Activated CD8-positive, alpha-beta memory T cell treated with anti-CD3 and anti-CD28 coated beads, Interleukin-2, amount 10 ng/mL, durations not matched to agents 7 days and 5 days (primary cell): ENCODE measurements around the gene ANKHD1. TPM values are rescaled to one million over a fixed set of nuclear protein-coding genes. Genes with fewer than 3 reads are reported as not detected.

Experiments
- ATAC-seq: fragments of 150-1000 bp; cut with Tn5 transposase; one replicate; pipeline ENCODE4 v1.10.0; 2021; ENCODE audit warnings: moderate library complexity
- CTCF ChIA-PET: fragments of 350-600 bp; sonication (Branson Sonifier 250); formaldehyde crosslinking; loops from one replicate; lab custom pipeline; 2021; ENCODE audit warnings: antibody characterized with exemption; lab: Charles Lee
- DNase-seq: peaks from one replicate; pipeline ENCODE4 v3.0.0-alpha.2; 2020
- H3K27ac Mint-ChIP-seq: one replicate; pipeline ENCODE4 v1.8.0; 2021; ENCODE audit warnings: mild to moderate bottlenecking, mixed read lengths
- H3K27me3 Mint-ChIP-seq: one replicate; pipeline ENCODE4 v1.8.0; 2021; ENCODE audit warnings: mixed read lengths
- H3K36me3 Mint-ChIP-seq: one replicate; pipeline ENCODE4 v1.8.0; 2021; ENCODE audit warnings: mild to moderate bottlenecking, mixed read lengths
- H3K4me1 Mint-ChIP-seq: one replicate; pipeline ENCODE4 v1.8.0; 2021; ENCODE audit warnings: mixed read lengths
- H3K4me3 Mint-ChIP-seq: one replicate; pipeline ENCODE4 v1.8.0; 2021; ENCODE audit warnings: mild to moderate bottlenecking, moderate library complexity, mixed read lengths
- H3K9me3 Mint-ChIP-seq: one replicate; pipeline ENCODE4 v1.8.0; 2022; ENCODE audit warnings: low read depth, mixed read lengths
- total RNA-seq, 2 experiments: library from RNA; stranded (reverse); gene quantifications; one replicate each; pipeline ENCODE4 v1.2.3, GENCODE V29; 2021

The ANKHD1 gene, protein sequence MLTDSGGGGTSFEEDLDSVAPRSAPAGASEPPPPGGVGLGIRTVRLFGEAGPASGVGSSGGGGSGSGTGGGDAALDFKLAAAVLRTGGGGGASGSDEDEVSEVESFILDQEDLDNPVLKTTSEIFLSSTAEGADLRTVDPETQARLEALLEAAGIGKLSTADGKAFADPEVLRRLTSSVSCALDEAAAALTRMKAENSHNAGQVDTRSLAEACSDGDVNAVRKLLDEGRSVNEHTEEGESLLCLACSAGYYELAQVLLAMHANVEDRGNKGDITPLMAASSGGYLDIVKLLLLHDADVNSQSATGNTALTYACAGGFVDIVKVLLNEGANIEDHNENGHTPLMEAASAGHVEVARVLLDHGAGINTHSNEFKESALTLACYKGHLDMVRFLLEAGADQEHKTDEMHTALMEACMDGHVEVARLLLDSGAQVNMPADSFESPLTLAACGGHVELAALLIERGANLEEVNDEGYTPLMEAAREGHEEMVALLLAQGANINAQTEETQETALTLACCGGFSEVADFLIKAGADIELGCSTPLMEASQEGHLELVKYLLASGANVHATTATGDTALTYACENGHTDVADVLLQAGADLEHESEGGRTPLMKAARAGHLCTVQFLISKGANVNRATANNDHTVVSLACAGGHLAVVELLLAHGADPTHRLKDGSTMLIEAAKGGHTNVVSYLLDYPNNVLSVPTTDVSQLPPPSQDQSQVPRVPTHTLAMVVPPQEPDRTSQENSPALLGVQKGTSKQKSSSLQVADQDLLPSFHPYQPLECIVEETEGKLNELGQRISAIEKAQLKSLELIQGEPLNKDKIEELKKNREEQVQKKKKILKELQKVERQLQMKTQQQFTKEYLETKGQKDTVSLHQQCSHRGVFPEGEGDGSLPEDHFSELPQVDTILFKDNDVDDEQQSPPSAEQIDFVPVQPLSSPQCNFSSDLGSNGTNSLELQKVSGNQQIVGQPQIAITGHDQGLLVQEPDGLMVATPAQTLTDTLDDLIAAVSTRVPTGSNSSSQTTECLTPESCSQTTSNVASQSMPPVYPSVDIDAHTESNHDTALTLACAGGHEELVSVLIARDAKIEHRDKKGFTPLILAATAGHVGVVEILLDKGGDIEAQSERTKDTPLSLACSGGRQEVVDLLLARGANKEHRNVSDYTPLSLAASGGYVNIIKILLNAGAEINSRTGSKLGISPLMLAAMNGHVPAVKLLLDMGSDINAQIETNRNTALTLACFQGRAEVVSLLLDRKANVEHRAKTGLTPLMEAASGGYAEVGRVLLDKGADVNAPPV (N-terminal part only)
- total RNA-seq = 100 to 1,000 TPM; 111 to 124 TPM

GRCh38 chr5:140401362-140402257 is at the start of gene ANKHD1:
Gene ANKHD1, plus strand, starts transcription at chr5:140401833. Its CDS starts 135 bp downstream, at chr5:140401968.
- peaks cover 18% of the 10 kb centered on the region for H3K36me3 Mint-ChIP-seq
- peaks cover 36% of the 10 kb centered on the region for H3K4me1 Mint-ChIP-seq
- peak; percentile 99 for DNase-seq
- H3K4me3 Mint-ChIP-seq = no peak within 1 kb of the TSS
- ATAC-seq = peak; percentile 85
- H3K9me3 Mint-ChIP-seq = no peaks in the 10 kb centered on the region
- CTCF ChIA-PET = interaction anchor here (0.7 to 3.5 kb wide), 13 partner anchors 9 to 318 kb away, joined by 3 to 13 read pairs (median 4); partner anchors contain the start of genes CD14, EIF4EBP3, IK and NDUFA2
- no peak within 1 kb of the TSS for H3K27ac Mint-ChIP-seq
- H3K27me3 Mint-ChIP-seq = no peaks in the 10 kb centered on the region

GRCh38 chr5:140355546-140355945 is 46.1 kb upstream of the ANKHD1 start:
- Mint-ChIP-seq H3K27ac (no peak overlapping the region), H3K27me3 (peaks cover 13% of the 10 kb centered on the region), H3K36me3 (no peaks in the 10 kb centered on the region), H3K4me1 (peaks cover 30% of the 10 kb centered on the region), H3K4me3 (no peak overlapping the region), H3K9me3 (no peaks in the 10 kb centered on the region)
- no peak for ATAC-seq
- CTCF ChIA-PET = interaction anchor here (0.9 to 17.8 kb wide), 4 partner anchors 10 to 181 kb away, joined by 3 to 657 read pairs (median 15); partner anchors contain the start of genes CYSTM1 and HBEGF
- DNase-seq = no peak

- H3K27me3 Mint-ChIP-seq = peaks cover 2% of the 10 kb centered on the region
- peak overlapping the region; percentile 64 for H3K4me3 Mint-ChIP-seq
- peak; percentile 63 for ATAC-seq
These were observed 44.5 kb upstream of the ANKHD1 start for GRCh38 chr5:140356853-140357725.

GRCh38 chr5:140357726-140358093 is 43.9 kb upstream of the ANKHD1 start:
- Mint-ChIP-seq H3K27me3 (peaks cover 2% of the 10 kb centered on the region), H3K4me3 (peak overlapping the region; percentile 64), H3K9me3 (no peaks in the 10 kb centered on the region), H3K27ac (peak overlapping the region; percentile 56), H3K36me3 (no peaks in the 10 kb centered on the region), H3K4me1 (peaks cover 19% of the 10 kb centered on the region)
- CTCF ChIA-PET = interaction anchor here (1.0 to 3.1 kb wide), 9 partner anchors 9 to 354 kb away, joined by 3 to 50 read pairs (median 8); no protein-coding TSS in a partner anchor
- DNase-seq (peak; percentile 89), ATAC-seq (peak; percentile 97)

More at GRCh38 chr5:140356853-140357725, 44.5 kb upstream of the ANKHD1 start:
- CTCF ChIA-PET = interaction anchor here (3.4 to 17.8 kb wide), 2 partner anchors 12 to 114 kb away, joined by 26 to 657 read pairs; partner anchors contain the start of gene HBEGF
- Mint-ChIP-seq H3K36me3 (no peaks in the 10 kb centered on the region), H3K9me3 (no peaks in the 10 kb centered on the region), H3K27ac (peak overlapping the region; percentile 56), H3K4me1 (peaks cover 19% of the 10 kb centered on the region)
- DNase-seq = no peak

GRCh38 chr5:140358738-140359310 is 42.8 kb upstream of the ANKHD1 start:
- CTCF ChIA-PET = interaction anchor here (0.7 to 3.1 kb wide), 20 partner anchors 9 to 1396 kb away, joined by 3 to 50 read pairs (median 4); partner anchors contain the start of genes HBEGF and PFDN1
- DNase-seq (no peak), ATAC-seq (no peak)
- Mint-ChIP-seq H3K4me1 (peaks cover 24% of the 10 kb centered on the region), H3K27ac (no peak overlapping the region), H3K9me3 (no peaks in the 10 kb centered on the region), H3K36me3 (no peaks in the 10 kb centered on the region), H3K27me3 (peaks cover 2% of the 10 kb centered on the region), H3K4me3 (no peak overlapping the region)

DNA sequence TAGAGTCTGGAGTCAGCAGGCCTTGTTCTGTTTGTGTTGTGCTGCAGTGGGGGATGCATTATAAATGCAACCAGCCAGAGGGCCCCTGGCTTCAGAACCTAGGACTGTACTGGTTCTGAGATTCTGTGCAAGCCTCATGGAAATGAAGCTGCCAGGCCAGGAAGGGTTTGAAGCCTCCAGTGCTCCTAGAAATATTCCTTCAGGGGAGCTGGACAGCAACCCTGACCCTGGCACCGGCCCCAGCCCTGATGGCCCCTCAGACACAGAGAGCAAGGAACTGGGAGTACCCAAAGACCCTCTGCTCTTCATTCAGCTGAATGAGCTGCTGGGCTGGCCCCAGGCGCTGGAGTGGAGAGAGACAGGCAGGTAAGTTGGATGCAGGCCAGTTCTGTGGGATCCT is 41.5 kb upstream of the ANKHD1 start, which contains the start of gene SLC4A9:
Gene SLC4A9 (plus strand): TSS at position 94 of the 400 bp plus-strand sequence. CDS start 43 bp downstream, at position 137.
- H3K9me3 Mint-ChIP-seq = no peaks in the 10 kb centered on the region
- CTCF ChIA-PET = interaction anchor here (0.9 to 3.1 kb wide), 5 partner anchors 8 to 366 kb away, joined by 3 to 50 read pairs (median 7); partner anchors contain the start of gene HBEGF
- H3K4me3 Mint-ChIP-seq = no peak within 1 kb of the TSS

GRCh38 chr5:140360681-140361479 is 40.8 kb upstream of the ANKHD1 start:
- Mint-ChIP-seq H3K4me3 (no peak overlapping the region), H3K4me1 (peaks cover 22% of the 10 kb centered on the region), H3K36me3 (no peaks in the 10 kb centered on the region), H3K9me3 (no peaks in the 10 kb centered on the region), H3K27ac (no peak overlapping the region), H3K27me3 (peaks cover 2% of the 10 kb centered on the region)
- DNase-seq (no peak), ATAC-seq (no peak)
- CTCF ChIA-PET = interaction anchor here (0.9 to 5.8 kb wide), 8 partner anchors 9 to 365 kb away, joined by 3 to 50 read pairs (median 8); partner anchors contain the start of gene HBEGF

More for the DNA sequence above, 41.5 kb upstream of the ANKHD1 start, which contains the start of gene SLC4A9:
- Mint-ChIP-seq H3K4me1 (peaks cover 24% of the 10 kb centered on the region), H3K27ac (no peak within 1 kb of the TSS), H3K36me3 (no peaks in the 10 kb centered on the region), H3K27me3 (peaks cover 2% of the 10 kb centered on the region)
- no peak for DNase-seq
- no peak for ATAC-seq

- H3K9me3 Mint-ChIP-seq = no peaks in the 10 kb centered on the region
- no peak overlapping the region for H3K27ac Mint-ChIP-seq
- DNase-seq = no peak
- CTCF ChIA-PET = interaction anchor here (1.0 to 5.8 kb wide), 6 partner anchors 10 to 360 kb away, joined by 4 to 49 read pairs (median 6); no protein-coding TSS in a partner anchor
- peaks cover 20% of the 10 kb centered on the region for H3K4me1 Mint-ChIP-seq
- no peak overlapping the region for H3K4me3 Mint-ChIP-seq
- peaks cover 2% of the 10 kb centered on the region for H3K27me3 Mint-ChIP-seq
- H3K36me3 Mint-ChIP-seq = no peaks in the 10 kb centered on the region
- no peak for ATAC-seq
These were observed 39.7 kb upstream of the ANKHD1 start for GRCh38 chr5:140361901-140362300.

DNA sequence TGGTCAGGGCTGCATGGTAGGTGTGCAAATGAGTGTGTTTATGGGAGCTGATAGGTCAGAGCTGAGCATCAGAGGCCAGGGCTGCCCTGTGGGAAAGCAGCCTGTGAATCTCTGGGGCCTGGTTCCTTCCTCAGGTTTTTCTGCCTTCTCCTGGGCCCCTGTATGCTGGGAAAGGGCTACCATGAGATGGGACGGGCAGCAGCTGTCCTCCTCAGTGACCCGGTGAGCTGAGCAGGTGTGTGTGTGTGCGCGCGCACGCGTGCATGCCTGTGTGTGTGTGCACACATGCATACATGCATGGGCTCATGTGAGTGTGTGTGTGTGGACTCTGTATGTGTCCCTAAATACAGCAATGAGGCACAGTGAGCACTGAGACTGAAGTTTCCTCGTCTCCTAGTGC is 39.3 kb upstream of the ANKHD1 start:
- Mint-ChIP-seq H3K36me3 (no peaks in the 10 kb centered on the region), H3K27ac (no peak overlapping the region), H3K4me1 (peaks cover 16% of the 10 kb centered on the region), H3K27me3 (peaks cover 2% of the 10 kb centered on the region), H3K9me3 (no peaks in the 10 kb centered on the region), H3K4me3 (no peak overlapping the region)
- DNase-seq (no peak), ATAC-seq (no peak)
- CTCF ChIA-PET = interaction anchor here (1.0 to 5.8 kb wide), 6 partner anchors 10 to 360 kb away, joined by 4 to 49 read pairs (median 6); no protein-coding TSS in a partner anchor
